K562 (cell line): ENCODE results near the gene DENND6A.
"Not testable (repeated sequence)": the region's sequence is repeated elsewhere in the genome, so short reads cannot be mapped to it uniquely, and the experiment has no call there.

Experiments used
- BHLHE40 ChIP-seq: IDR thresholded peaks from 2 replicates; pipeline ENCODE4 v1.6.1; 2011; ENCODE audit warnings: low read length, improper control_type of control experiment
- CBFB ChIP-seq: sonication (generic); formaldehyde crosslinking; IDR thresholded peaks from 2 replicates; pipeline ENCODE4 v1.4.0; 2020; ENCODE audit warnings: mild to moderate bottlenecking, missing genetic modification reagents
- CTCF ChIP-seq, 3 experiments: IDR thresholded peaks in 2 of 3; conservative IDR thresholded peaks in 1 of 3; 2 replicates each; pipeline ENCODE4 v1.5.1; 2011 to 2012; ENCODE audit warnings: low read length in 3 of 3, mild to moderate bottlenecking in 3 of 3, control low read depth in 2 of 3, improper control_type of control experiment in 1 of 3, inconsistent platforms in 1 of 3, low read depth in 1 of 3, mixed read lengths in 1 of 3, moderate library complexity in 1 of 3; ENCODE audit not compliant: insufficient read depth in 2 of 3
- FOXP1 ChIP-seq: sonication (generic); formaldehyde crosslinking; IDR thresholded peaks from 2 replicates; pipeline ENCODE4 v1.8.0; 2022; ENCODE audit warnings: mild to moderate bottlenecking, missing genetic modification reagents
- HBP1 ChIP-seq: fragments of 450-650 bp; formaldehyde crosslinking; IDR thresholded peaks from 2 replicates; pipeline ENCODE4 v1.4.0; 2022; ENCODE audit warnings: missing genetic modification characterization
- REST ChIP-seq, 2 experiments: fragments of 450-650 bp; formaldehyde crosslinking in 1 of 2; IDR thresholded peaks; 2 replicates each; pipeline versions ENCODE4 v1.4.0 to v1.6.1; 2014 to 2020; ENCODE audit warnings: mild to moderate bottlenecking in 2 of 2, borderline replicate concordance in 1 of 2, low read depth in 1 of 2
- SREBF1 ChIP-seq: fragments of 150-350 bp; IDR thresholded peaks from 2 replicates; pipeline ENCODE4 v1.6.1; 2014; ENCODE audit warnings: antibody characterized with exemption, low read depth, low read length, borderline replicate concordance
- ZNF707 ChIP-seq: fragments of 250-450 bp; sonication (Bioruptor Pico); conservative IDR thresholded peaks from 2 replicates; pipeline ENCODE4 v1.8.0; 2022; ENCODE audit warnings: inconsistent platforms, mild to moderate bottlenecking, moderate library complexity

DNA sequence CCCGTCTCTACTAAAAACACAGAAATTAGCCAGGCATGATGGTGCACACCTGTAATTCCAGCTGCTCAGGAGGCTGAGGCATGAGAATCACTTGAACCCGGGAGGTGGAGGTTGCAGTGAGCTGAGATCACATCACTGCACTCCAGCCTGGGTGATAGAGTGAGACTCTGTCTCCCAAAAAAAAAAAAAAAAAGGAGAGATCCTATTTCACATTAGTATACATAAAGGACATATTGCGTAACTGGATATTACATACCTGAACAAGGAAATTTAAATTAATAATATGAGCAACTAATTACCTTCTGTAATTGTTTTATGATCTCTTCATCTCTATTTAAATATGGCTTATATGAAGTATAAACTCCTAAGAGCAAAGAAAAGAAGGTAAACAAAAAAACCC is 58.6 kb downstream of the DENND6A start:
- not testable (repeated sequence) for TF ChIP-seq FOXP1 (CRISPR knock-in tag); CTCF (IDR thresholded peaks at IDR 0.05 in 2 of 3, conservative IDR thresholded peaks at IDR 0.05 in 1 of 3; ENCODE audit: insufficient read depth in 2 of 3, low read depth in 1 of 3, low read length in 3 of 3); CBFB (CRISPR knock-in tag); HBP1 (CRISPR knock-in tag); ZNF707 (CRISPR knock-in tag); SREBF1; BHLHE40; REST (IDR thresholded peaks at IDR 0.05; ENCODE audit: borderline replicate concordance); REST (CRISPR knock-in tag; IDR thresholded peaks at IDR 0.05; ENCODE audit: low read depth)
